GM18951 (cell line): ENCODE measurements around the gene SGMS1.
"Not testable (repeated sequence)": the region's sequence is repeated elsewhere in the genome, so short reads cannot be mapped to it uniquely, and the experiment has no call there.

Experiments
- POLR2A ChIP-seq: IDR thresholded peaks from 4 replicates; pipeline ENCODE4 v1.6.1; 2011; ENCODE audit warnings: mild to moderate bottlenecking; ENCODE audit not compliant: insufficient read length, insufficient read depth; ENCODE audit errors: extremely low read depth
- in situ Hi-C: fragments of 300-500 bp; cut with MboI; formaldehyde crosslinking; loops from one replicate; pipeline ENCODE4 v1.12.0; 2022; ENCODE audit warnings: low sequenced_read_pairs, mixed read lengths, inconsistent platforms; ENCODE audit not compliant: unreplicated experiment

The SGMS1 gene

DNA sequence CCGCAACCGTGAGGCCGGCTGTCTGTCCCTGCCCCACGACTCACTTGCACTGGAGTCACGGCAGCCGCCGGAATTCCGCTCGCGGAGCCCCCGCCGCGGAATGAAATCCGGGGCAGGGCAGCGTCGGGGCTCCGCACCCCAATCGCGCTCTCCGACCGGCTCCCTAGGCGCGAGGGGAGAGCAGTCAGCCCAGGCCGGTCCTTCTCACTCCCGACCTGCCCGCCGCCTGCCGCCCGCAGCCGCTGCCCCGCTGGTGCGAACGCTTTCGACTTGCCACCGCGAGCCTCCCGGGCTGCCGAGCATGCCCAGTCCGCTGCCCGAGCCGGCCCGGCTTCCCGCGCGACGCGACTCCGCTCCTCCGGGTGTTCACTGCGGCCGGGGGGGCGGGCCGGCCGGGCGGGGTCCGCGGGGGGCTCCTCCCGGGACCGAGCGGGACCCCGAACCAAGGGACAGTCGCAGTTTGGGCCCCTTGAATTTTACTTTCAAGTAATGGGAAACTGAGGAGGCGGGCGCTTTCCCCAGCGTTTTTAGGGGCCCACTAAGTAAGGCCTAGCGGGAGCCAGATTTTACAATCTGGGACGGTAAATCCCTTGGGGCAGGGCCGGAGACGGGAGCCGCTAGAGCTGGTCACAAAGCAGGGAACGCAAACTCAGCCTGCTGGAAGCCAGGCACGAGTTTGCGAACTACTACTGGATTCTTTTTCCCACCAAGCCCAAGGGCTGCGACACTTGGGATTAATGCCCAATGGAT is at the start of gene SGMS1:
Gene SGMS1, minus strand, starts transcription at position 294 of the 750 bp plus-strand sequence. CDS start 279,842 bp downstream, outside the sequence.
- in situ Hi-C loops, result no loop called here
- peak; percentile 62 for TF ChIP-seq POLR2A

DNA sequence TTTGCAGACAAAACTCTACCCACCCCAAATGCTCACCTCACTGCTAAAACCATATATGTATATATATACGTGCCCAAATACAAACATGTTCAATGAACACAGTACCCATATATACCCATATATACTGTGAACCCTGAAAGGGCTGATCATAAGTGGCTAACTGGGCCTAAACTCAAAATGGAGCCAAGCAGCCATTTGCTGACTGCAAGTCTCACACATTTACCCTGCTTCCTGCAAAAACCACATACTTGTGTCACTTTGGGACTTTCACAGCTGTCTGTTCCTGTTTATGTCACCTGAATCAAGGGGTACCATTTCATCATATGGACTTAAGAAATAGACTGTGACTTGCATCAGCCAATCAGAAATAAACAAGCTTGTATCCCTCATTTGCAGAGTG is 48.4 kb upstream of the SGMS1 start:
- in situ Hi-C loops, result not testable (repeated sequence)

DNA sequence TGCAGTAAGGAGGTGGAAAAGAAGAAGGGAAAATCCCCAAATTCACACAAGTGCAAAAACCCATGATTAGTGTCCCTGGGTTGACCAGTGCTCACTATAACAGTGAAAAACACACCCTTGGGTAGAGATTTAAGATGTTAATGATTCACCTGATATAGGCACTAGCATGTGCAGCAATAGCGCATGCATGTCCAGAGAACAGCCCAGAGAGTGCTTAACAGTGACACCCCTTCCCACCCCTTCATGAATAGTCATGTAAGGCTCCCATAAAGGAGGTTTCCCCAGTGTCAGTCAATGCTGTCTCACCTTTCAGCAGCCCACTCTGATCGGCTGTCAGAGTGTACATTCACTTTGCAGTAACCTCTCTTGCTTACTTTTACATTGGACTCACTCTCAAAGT is 47.9 kb upstream of the SGMS1 start:
- in situ Hi-C loops, result not testable (repeated sequence)

DNA sequence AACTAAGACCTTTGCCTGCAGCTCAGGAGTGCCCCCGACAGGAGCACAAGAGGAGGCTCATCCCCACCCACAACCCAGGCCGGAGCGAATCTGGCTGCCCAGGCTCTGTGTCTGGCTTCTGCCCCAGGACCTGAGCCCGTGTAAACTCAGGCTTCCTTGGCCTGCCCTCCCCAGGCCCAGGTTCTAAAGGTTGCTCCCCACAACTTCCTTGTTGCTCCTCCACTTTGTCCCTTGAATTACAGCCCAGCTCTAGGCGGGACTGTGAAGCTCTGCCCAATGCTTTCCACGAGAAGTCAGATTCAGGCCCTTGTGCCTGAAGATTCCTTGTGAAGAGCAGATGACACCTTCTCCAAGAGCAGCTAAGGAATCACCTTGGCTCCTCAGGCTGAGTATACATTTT is 46.2 kb upstream of the SGMS1 start:
- in situ Hi-C loops, result not testable (repeated sequence)

DNA sequence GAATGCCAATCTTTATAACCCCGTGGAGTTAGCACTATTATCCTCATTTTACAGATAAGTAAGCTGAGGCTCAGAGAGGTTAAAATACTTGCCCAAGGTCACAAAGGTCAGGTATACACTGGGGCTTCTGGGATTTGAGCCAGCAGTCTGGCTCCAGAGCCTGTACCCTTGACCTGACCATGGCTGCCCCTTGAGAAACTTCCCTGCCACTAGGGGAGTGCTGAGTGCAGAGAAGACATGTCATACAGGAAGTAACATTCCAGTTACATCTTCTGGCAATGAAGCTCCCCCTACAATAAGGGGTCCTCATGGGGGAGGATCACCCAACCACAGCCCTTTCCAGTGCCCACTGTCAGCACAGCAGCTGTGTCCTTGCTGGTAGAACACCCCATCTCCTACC is 43.6 kb upstream of the SGMS1 start:
- in situ Hi-C loops, result not testable (repeated sequence)

DNA sequence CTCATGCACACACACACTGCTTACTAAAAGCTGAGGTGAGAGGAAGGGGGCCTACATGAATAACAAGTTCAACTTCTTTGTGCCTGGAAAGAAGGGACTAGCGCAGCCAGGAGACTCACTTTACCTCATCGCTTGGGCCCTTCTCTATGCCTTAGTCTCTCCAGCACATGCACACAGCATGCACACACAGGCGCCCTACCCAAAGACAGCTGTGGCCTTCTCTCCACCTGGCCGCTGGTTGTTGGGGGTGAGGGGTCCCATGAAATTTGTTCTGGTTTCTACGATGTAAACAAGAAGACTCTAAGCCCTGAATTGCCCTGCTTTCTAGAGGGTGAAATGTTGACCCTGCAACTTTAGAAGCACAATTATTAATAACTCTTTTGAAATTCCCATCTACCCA is 38.7 kb upstream of the SGMS1 start:
- in situ Hi-C loops, result not testable (repeated sequence)

DNA sequence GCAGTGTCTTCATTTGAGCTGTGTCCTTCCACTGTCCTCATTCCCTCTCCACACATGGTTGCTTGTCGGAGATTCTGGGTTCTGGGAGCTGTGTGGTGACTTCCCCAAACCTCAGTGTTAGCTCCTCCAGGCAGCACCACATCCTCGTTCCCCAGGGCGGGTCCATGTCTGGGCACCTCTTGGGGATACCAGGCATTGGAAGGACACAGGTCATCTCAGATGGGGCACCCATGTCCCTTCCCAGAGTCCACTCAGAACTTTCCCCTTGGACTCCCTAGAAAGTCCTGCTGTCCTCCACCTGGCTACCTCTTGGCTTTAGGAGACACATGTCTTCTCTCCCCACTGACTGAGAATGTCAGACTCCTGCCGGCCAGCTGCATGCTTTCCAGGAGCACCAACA is 37.8 kb upstream of the SGMS1 start:
- in situ Hi-C loops, result not testable (repeated sequence)

DNA sequence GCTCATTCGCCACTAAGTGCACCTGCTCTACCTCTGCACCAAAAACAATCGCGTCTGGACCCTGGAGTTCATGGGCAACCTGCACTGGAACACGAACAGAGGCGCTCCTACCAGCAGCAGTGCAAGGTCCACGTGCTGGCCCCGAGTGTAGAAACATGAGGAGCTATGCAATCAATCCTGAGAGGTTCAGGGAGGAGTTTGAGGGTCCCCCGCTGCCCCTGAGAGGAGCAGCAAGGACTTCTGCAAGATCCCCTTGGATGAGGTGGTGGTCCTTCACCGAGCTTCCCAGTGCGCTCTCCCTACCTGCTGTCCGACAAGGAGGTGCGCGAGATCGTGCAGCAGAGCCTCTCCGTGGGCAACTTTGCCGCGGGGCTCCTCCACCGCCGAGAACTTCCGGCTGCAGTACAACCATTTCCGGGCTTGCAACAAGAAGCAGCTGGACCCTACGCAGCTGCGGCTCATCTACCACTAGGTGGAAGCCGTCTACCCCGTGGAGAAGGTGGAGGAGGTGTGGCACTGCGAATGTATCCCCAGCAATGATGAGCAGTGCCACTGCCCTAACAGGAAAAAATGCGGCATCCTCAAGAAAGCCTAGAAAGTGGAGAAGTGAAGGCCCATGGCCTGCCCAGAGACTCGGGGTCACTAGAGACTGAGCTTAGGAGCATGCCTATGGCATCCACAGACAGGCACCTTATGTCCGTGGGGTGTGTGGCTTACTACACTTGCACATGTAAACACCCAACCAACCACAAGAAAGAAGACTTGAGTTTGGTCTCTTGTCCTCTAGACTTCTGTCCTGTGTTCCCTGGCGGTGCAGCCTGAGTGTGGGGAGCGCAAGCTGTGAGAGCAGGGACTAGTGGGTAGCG is 36.3 kb upstream of the SGMS1 start:
- TF ChIP-seq POLR2A, result peak; percentile 46
- in situ Hi-C loops, result not testable (repeated sequence)

DNA sequence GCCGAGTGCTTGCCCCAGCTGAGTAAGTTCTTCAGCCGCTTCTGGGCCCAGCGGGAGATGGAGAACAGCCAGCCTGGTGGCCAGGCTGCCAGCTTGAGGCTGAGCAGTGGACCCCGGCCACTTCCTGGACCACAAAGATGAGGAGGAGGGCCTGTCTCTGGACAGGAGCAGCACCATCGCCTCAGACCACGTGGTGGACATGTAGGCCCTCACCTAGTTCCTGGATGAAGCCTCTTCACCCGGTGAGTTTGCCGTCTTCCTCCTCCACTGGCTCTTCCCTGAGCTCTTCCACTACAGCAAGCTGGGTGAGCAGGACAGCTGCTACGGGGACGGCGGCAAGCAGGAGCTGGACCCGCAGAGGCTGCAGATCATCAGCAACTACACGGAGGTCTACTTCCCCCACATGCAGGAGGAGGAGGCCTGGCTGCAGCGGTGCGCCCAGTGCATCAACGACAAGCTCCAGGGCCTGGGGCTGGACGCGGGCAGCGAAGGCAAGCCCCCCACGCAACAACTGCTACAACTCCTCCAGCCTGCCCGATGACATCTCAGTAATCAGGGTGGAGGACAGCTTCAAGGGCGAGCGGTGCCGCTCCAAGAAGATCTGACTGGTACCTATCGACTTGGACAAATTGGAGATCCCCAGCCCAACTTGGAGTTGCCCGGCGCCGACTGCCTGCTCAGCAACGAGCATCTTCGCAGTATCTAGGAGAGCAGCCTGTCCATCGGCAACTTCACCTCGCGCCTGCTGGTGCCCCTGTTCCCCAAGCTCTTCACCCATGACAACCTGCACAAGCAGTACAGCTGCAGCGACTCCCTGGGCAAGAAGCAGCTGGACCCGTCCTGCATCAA is 35.5 kb upstream of the SGMS1 start:
- in situ Hi-C loops, result not testable (repeated sequence)

DNA sequence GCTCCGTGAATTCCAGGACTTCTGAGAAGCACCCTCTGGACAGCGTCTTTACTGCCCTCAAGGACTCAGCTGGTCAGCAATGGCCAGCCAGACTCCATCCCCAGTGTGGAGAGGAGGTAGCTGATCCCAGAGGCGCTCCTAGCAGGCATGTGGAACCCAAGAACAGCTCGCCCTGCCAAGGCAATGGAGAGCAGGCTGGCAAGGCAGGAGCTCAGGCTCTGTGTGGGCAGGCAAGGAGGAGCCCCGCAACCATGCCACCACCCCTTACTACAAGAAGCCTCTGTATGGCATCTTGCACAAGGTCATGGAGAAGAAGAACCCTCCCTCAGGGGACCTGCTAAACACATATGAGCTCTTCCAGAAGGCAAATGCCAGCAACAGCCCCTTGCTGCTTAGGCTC is 34.4 kb upstream of the SGMS1 start:
- in situ Hi-C loops, result no loop called here
- no peak for TF ChIP-seq POLR2A

DNA sequence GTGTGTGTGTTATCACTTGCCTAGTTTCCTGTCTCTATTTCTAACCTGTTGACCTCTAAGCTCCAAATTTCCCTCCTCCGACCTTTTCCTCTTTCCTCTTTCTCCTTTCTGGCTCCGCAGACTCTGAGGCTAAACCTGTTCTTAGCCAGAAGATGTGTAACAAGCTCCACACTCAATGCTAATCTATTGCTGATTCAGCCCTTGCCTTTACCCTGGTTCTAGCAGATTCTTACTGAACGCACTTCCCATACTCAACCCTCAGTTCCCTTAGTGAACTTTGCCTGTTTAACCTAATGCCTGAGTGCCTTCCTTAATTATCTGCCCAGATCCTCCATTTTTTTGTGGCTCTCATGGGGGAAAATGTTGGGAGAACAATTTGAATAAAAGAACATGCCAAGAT is 30.0 kb upstream of the SGMS1 start:
- in situ Hi-C loops, result no loop called here
- no peak for TF ChIP-seq POLR2A

DNA sequence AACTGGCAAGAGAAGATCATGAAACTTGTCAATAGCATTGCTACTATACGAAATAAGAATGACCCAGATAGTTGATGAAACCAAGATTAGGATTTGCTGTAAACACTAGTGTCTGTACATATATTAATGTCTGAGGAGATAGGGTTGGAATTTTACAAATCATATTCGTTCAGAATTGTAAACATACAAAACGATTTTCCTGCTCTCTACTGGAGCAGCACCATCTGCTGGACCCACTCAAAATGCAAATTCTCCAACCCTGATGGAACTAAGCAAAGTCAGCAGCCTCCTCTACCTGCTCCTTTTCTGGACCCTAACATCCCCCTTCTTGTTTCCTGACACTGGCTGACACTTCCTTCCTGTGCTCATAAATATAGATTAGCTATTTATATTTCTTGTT is 29.4 kb upstream of the SGMS1 start:
- no peak for TF ChIP-seq POLR2A

DNA sequence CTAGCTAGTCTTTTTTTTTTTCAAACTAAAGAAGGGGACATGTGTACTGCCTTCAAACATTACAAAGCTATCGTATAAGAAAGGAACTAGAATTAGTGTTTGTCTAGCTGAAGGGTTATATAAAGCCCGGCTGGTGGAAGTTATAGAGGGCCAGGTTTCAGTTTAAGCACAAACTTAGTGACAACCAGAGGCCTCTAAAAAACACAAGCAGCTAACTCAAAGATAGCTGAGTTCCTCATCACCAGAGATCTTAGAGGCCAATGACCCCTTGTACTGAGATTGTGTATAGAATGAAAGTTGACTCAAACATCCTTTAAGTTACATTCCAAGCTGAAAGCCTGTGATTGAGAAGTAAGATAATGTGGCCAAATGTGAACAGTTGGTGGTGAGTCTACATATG is 28.1 kb upstream of the SGMS1 start:
- TF ChIP-seq POLR2A, result no peak
- in situ Hi-C loops, result no loop called here

More for the DNA sequence above, 29.4 kb upstream of the SGMS1 start:
- in situ Hi-C loops, result no loop called here

DNA sequence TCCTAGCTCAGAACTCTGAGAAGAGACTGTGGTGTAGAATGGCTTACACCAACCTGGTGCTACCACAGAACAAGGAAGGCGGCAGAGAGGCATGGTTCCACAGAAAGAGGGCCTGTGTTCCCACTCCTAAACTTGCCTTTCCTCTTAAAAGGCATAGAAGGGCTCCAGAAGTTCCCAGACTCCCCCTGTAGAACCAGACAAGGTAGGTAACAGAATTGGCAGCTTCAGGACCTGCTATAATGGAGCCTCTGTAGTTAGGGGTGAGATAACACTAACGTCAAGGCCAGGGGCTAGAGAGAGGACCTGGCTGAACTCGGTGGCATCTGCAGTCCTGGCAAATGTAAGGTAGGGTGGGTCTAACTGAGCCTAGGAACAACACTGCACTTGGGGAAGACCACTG is 26.7 kb upstream of the SGMS1 start:
- in situ Hi-C loops, result no loop called here
- TF ChIP-seq POLR2A, result no peak
